Caco-2 (cell line): ENCODE data around the gene ZNF441. TPM values are rescaled to one million over a fixed set of nuclear protein-coding genes. Genes with fewer than 3 reads are reported as not detected.

ENCODE experiments used
- Bru-seq: library from RNA; stranded (reverse); fragments of 400-500 nt; gene quantifications from one replicate; lab custom pipeline; 2021; lab: Mats Ljungman, UMichigan
- BruChase-seq, 2 experiments: library from RNA; stranded (reverse); fragments of 400-500 nt; gene quantifications; one replicate each; lab custom pipeline; 2021; lab: Mats Ljungman, UMichigan
- BruUV-seq: library from RNA; stranded (reverse); fragments of 400-500 nt; replicated peaks from 2 replicates; lab custom pipeline; 2021; lab: Mats Ljungman, UMichigan
- CTCF ChIA-PET: fragments of 300-600 bp; sonication (Branson Sonifier 250); formaldehyde crosslinking; loops from one replicate; lab custom pipeline; 2022; ENCODE audit warnings: antibody characterized with exemption; lab: Charles Lee
- POLR2A ChIA-PET: fragments of 300-600 bp; sonication (Branson Sonifier 250); formaldehyde crosslinking; loops from one replicate; lab custom pipeline; 2022; ENCODE audit warnings: antibody characterized with exemption; lab: Charles Lee
- DNase-seq, 2 experiments: peaks; one replicate each; pipeline versions ENCODE4 v3.0.0 to v3.0.0-alpha.2; 2020 to 2022
- H3K27me3 ChIP-seq: replicated peaks from 2 replicates; pipeline ENCODE4 v1.6.0; 2011; ENCODE audit warnings: low read length; ENCODE audit not compliant: control insufficient read depth, insufficient read depth
- H3K36me3 ChIP-seq: 2 replicates; pipeline ENCODE4 v1.5.1; 2011; ENCODE audit warnings: low read length; ENCODE audit not compliant: control insufficient read depth, insufficient read depth
- H3K4me1 ChIP-seq: fragments of 250-450 bp; sonication (Bioruptor Pico); 2 replicates; pipeline ENCODE4 v1.5.1; 2020; ENCODE audit warnings: mild to moderate bottlenecking
- H3K4me3 ChIP-seq: 2 replicates; pipeline ENCODE4 v1.5.1; 2011; ENCODE audit warnings: low read depth, mild to moderate bottlenecking, control low read depth, low read length
- H3K9me3 ChIP-seq: fragments of 250-450 bp; sonication (Bioruptor Pico); 2 replicates; pipeline ENCODE4 v1.5.1; 2020; ENCODE audit warnings: mild to moderate bottlenecking, moderate library complexity
- H3K27ac Mint-ChIP-seq: one replicate; pipeline ENCODE4 v1.8.0; 2022; ENCODE audit warnings: mixed read lengths; ENCODE audit not compliant: unreplicated experiment
- H3K27me3 Mint-ChIP-seq: one replicate; pipeline ENCODE4 v1.8.0; 2022; ENCODE audit warnings: mixed read lengths; ENCODE audit not compliant: insufficient read depth, unreplicated experiment
- H3K36me3 Mint-ChIP-seq: one replicate; pipeline ENCODE4 v1.8.0; 2022; ENCODE audit warnings: mild to moderate bottlenecking, mixed read lengths; ENCODE audit not compliant: insufficient read depth, unreplicated experiment
- H3K4me1 Mint-ChIP-seq: one replicate; pipeline ENCODE4 v1.8.0; 2022; ENCODE audit warnings: low read depth, mixed read lengths; ENCODE audit not compliant: unreplicated experiment
- H3K4me3 Mint-ChIP-seq: one replicate; pipeline ENCODE4 v1.8.0; 2022; ENCODE audit warnings: mild to moderate bottlenecking, moderate library complexity, mixed read lengths; ENCODE audit not compliant: unreplicated experiment
- H3K9me3 Mint-ChIP-seq: one replicate; pipeline ENCODE4 v1.8.0; 2022; ENCODE audit warnings: mixed read lengths; ENCODE audit not compliant: unreplicated experiment
- intact Hi-C: fragments of 100-400 bp; cut with micrococcal nuclease; formaldehyde crosslinking; loops from one replicate; pipeline ENCODE4 v1.10.0; 2022; ENCODE audit not compliant: unreplicated experiment
- long read RNA-seq: library from polyadenylated mRNA; stranded (forward); transcript quantifications from one replicate; pipeline ENCODE4 v2.0.0, GENCODE V29; 2022
- total RNA-seq: library from RNA; stranded (reverse); gene quantifications from 2 replicates; pipeline ENCODE4 v1.2.3, GENCODE V29; 2022
- TF ChIP-seq, protein P1 (sequence below), 2 experiments: fragments of 200-600 bp in 1 of 2; IDR thresholded peaks; 1 replicate in 1 of 2; 2 replicates in 1 of 2; pipeline versions ENCODE4 v1.5.1 to v1.8.0; 2011 to 2022; ENCODE audit warnings: antibody characterized with exemption in 1 of 2, control low read depth in 1 of 2, inconsistent platforms in 1 of 2, low read depth in 1 of 2, low read length in 1 of 2, mild to moderate bottlenecking in 1 of 2, moderate library complexity in 1 of 2; ENCODE audit not compliant: insufficient read depth in 1 of 2, severe bottlenecking in 1 of 2, unreplicated experiment in 1 of 2

Gene ZNF441
- total RNA-seq (3.2 and 4.4 TPM in 2 replicates), Bru-seq, nascent RNA (percentile 64 among the genes with signal in this experiment), BruChase-seq, experiment 1, labeled RNA remaining after a 2-hour chase (percentile 59 among the genes with signal in this experiment), BruChase-seq, experiment 2, labeled RNA remaining after a 6-hour chase (percentile 48 among the genes with signal in this experiment)
- long read RNA-seq, partial matches to known transcripts: 1 of 2 reads
- long read RNA-seq, other reads (novel, unspliced or antisense): 1 of 2 reads

GRCh38 chr19:11766597-11767591 is at the start of gene ZNF441:
ZNF441 (plus strand) TSS chr19:11767000; CDS start chr19:11767194, 194 bp downstream.
- Mint-ChIP-seq H3K4me1 (peaks cover 5% of the 10 kb centered on the region), H3K4me3 (peak within 1 kb of the TSS; percentile 93), H3K36me3 (peaks cover 10% of the 10 kb centered on the region), H3K27ac (peak within 1 kb of the TSS; percentile 97), H3K27me3 (no peaks in the 10 kb centered on the region), H3K9me3 (peaks cover 15% of the 10 kb centered on the region)
- H3K9me3 ChIP-seq: peaks cover 5% of the 10 kb centered on the region; the same call in 1 of the 2 replicates
- H3K4me1 ChIP-seq: peaks cover 11% of the 10 kb centered on the region
- DNase-seq: peak; percentile 97
- peak within 1 kb of the TSS; percentile 72 for H3K4me3 ChIP-seq
- BruUV-seq: no TSS peak
- ChIA-PET CTCF (interaction anchor here (1.0 to 1.8 kb wide), 3 partner anchors 29 to 67 kb away, joined by 3 to 7 read pairs (median 7); partner anchors contain the start of gene ZNF823), POLR2A (interaction anchor here (0.6 to 1.2 kb wide), 3 partner anchors 27 to 127 kb away, joined by 4 to 9 read pairs (median 5); no protein-coding TSS in a partner anchor)
- intact Hi-C loops: loop anchor here (1.0 to 2.0 kb wide), 2 partner anchors 28 to 72 kb away; no protein-coding TSS in a partner anchor
- no peaks in the 10 kb centered on the region for H3K36me3 ChIP-seq
- TF ChIP-seq, protein P1, sequence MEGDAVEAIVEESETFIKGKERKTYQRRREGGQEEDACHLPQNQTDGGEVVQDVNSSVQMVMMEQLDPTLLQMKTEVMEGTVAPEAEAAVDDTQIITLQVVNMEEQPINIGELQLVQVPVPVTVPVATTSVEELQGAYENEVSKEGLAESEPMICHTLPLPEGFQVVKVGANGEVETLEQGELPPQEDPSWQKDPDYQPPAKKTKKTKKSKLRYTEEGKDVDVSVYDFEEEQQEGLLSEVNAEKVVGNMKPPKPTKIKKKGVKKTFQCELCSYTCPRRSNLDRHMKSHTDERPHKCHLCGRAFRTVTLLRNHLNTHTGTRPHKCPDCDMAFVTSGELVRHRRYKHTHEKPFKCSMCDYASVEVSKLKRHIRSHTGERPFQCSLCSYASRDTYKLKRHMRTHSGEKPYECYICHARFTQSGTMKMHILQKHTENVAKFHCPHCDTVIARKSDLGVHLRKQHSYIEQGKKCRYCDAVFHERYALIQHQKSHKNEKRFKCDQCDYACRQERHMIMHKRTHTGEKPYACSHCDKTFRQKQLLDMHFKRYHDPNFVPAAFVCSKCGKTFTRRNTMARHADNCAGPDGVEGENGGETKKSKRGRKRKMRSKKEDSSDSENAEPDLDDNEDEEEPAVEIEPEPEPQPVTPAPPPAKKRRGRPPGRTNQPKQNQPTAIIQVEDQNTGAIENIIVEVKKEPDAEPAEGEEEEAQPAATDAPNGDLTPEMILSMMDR (IDR thresholded peaks at IDR 0.05; ENCODE audit: insufficient read depth in 1 of 2, low read depth in 1 of 2, low read length in 1 of 2, severe bottlenecking in 1 of 2, unreplicated experiment in 1 of 2): no peak
- no peaks in the 10 kb centered on the region for H3K27me3 ChIP-seq

DNA sequence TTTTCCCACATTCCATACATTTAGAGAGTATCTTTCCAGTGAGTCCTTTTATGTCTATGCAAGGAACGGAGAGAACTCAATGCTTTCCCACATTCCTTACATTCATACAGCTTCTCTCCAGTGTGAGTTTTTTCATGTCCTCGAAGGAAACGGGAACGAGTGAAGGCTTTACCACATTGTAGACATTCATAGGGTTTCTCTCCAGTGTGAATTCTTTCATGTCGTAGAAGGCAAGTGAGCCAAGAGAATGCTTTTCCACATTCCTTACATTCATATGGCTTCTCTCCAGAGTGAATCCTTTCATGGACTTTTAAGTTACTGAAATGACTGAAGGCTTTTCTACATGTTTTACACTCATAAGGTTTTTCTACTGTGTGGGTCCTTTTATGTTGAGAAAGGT is 45.1 kb upstream of the ZNF441 start:
- BruUV-seq: no TSS peak
- no peaks in the 10 kb centered on the region for H3K27me3 ChIP-seq
- peaks cover 41% of the 10 kb centered on the region for H3K9me3 ChIP-seq
- Mint-ChIP-seq H3K27ac (no peak overlapping the region), H3K36me3 (peaks cover 73% of the 10 kb centered on the region), H3K9me3 (peaks cover 23% of the 10 kb centered on the region), H3K4me3 (no peak overlapping the region), H3K27me3 (no peaks in the 10 kb centered on the region), H3K4me1 (no peaks in the 10 kb centered on the region)
- TF ChIP-seq, protein P1 (IDR thresholded peaks at IDR 0.05; ENCODE audit: insufficient read depth in 1 of 2, low read depth in 1 of 2, low read length in 1 of 2, severe bottlenecking in 1 of 2, unreplicated experiment in 1 of 2): no peak
- CTCF ChIA-PET: no interaction called here
- no peak for DNase-seq
- peaks cover 10% of the 10 kb centered on the region for H3K36me3 ChIP-seq
- POLR2A ChIA-PET: no interaction called here
- no peaks in the 10 kb centered on the region for H3K4me1 ChIP-seq
- intact Hi-C loops: no loop called here
- H3K4me3 ChIP-seq: no peak overlapping the region

DNA sequence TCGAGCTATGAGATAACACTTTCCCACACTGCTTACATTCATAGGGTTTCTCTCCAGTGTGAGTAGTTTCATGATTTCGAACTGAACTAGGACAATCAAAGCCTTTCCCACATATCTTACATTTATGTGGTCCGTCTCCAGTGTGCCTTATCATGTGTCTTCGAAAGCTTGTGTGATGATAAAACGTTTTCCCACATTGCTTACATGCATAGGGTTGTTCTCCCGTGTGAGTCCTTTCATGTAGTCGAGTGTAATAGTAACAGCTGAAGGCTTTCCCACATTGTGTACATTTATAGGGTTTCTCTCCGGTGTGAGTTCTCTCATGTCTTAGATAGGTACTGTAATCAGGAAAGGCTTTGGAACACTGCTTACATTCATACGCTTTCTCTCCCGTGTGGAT is 44.4 kb upstream of the ZNF441 start:
- TF ChIP-seq, protein P1 (IDR thresholded peaks at IDR 0.05; ENCODE audit: insufficient read depth in 1 of 2, low read depth in 1 of 2, low read length in 1 of 2, severe bottlenecking in 1 of 2, unreplicated experiment in 1 of 2): no peak
- no peaks in the 10 kb centered on the region for H3K27me3 Mint-ChIP-seq
- DNase-seq: no peak
- Histone ChIP-seq H3K9me3 (peaks cover 45% of the 10 kb centered on the region), H3K4me1 (no peaks in the 10 kb centered on the region), H3K4me3 (no peak overlapping the region), H3K27me3 (no peaks in the 10 kb centered on the region), H3K36me3 (peaks cover 10% of the 10 kb centered on the region)
- H3K9me3 Mint-ChIP-seq: peaks cover 28% of the 10 kb centered on the region
- intact Hi-C loops: no loop called here
- no TSS peak for BruUV-seq
- no peak overlapping the region for H3K4me3 Mint-ChIP-seq
- ChIA-PET CTCF (no interaction called here), POLR2A (no interaction called here)
- H3K4me1 Mint-ChIP-seq: no peaks in the 10 kb centered on the region
- H3K27ac Mint-ChIP-seq: no peak overlapping the region
- peaks cover 79% of the 10 kb centered on the region for H3K36me3 Mint-ChIP-seq
